CD4-positive, alpha-beta T cell treated with Interleukin-10 for 1 hour (primary cell): ENCODE data around the gene JMJD8.
A peak's percentile ranks its signal among the peaks of the same experiment; 100 is the strongest.
"Not testable (repeated sequence)": the region's sequence is repeated elsewhere in the genome, so short reads cannot be mapped to it uniquely, and the experiment has no call there.

Experiments
- DNase-seq: peaks from one replicate; pipeline ENCODE4 v3.0.0-alpha.2; 2020

JMJD8 gene

DNA sequence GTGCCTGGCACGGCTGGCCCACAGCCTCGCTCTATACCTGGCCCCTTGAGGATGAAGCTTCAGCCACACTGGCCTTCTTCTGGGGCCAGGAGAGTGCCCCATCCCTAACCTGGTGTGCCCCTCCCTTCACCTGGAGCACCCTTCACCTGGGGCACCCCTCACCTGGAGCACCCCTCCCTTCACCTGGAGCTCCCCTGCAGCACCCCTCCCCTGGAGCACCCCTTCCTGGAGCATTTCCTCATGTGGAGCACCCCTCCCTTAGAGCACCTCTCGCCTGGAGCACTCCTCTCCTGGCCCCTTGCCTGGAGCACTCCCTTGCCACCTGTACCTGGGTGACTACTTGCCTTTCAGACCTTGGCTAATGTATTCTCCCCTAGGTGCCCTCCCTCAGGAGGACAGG, 23.9 kb upstream of the JMJD8 start:
- no peak for DNase-seq

DNA sequence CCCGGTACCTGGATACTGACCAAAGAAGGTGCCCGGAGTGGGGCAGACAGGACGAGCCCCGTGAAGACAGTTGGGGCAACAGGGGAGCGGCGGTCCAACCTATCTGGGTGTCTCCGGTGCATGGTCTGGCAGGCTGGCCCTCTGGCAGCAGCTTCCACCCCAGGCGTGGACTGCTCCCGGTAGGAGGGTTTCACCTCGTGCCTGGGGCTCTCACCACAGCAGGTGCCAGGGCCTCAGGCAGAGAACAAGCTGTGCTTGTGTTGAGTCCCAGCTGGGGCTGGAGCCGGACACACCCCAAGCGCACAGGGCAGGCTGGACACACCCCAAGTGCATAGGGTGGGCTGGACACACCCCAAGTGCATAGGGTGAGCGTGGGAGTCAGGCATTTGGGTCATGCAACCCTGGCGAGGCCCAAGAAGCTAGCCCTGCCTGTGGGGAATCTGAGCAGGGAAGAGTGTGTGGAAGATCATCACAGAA, 23.0 kb upstream of the JMJD8 start:
- no peak for DNase-seq

DNA sequence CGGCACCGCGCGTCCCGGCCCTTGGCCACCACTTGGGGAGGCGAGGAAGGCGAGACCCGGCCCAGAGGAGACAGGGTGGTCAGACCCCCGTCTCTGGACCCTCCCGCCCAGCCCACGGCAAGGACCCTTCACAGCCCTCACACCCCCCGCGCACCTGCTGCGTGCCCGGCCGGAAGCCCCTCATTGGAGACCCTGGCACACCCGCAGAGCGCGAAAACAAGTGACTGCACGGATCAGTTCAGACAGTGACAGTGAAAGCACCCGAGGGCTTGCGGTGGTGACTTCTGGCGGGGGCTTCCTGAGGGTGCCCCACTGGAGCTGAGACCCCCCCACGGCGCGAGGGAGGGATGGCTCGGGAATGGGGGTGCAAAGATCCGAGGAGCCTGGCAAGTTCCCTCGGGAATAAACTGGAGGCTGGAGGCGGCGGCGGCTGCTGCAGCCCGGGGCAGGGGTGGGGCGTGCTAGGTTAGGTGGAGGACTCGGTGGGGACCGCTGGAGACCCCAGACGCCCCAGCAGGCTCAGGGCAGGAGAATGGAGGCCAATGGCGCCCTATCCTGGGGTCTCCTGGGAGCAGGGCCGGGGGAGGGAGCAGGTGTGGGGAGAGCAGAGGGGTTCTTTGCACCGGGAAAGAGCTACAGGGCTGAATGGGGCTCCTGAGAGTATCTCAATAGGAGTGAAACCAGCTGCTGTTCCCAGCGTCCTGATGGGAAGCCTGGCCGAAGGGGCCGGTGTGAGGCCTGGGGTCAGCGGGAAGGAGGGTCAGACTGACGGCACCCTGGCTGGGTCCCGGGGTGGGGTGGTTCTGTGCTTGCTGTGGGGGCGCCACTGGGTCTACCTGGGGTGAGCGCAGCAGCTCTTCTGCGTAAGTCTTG, 22.3 kb upstream of the JMJD8 start:
- no peak for DNase-seq

DNA sequence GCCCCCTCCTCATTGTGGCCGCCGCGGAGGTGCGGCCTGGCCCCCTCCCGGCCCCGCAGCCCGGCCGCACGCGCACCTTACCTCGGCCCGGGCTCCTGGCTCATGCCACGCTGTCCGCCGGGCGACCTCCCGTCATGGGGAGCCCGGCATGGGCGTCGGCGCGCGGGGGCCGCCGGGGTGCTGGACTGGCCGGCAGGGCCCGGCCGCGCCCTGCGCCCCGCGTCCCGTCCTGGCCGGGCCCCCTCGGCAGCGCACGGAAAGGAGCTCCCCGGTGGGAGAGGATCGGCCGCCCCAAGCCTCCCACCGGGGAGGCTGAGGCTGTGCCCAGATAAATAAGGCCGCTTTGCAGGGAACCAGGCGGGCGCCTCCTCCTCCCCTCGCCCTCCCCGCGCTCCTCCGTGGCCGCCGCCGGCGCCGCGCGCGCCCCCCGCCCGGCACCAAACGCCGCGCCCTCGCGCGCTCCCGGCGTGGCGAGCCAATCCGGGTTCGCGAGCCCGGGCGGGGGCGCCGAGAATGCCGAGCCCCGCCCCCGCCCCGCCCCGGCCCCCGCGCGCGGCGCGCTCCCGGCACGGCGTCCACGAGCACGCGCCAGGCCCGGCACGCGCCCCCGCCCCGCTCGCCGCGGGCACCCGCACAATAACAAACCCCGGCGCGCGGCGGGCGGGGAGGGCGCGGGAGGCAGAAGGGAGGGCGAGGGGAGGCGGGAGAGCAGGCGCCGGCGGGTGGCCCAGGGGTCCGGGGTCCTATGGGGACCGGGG, 21.5 kb upstream of the JMJD8 start, which contains the start of gene FBXL16:
TSS of gene FBXL16 (minus strand) at position 371 of the 758 bp plus-strand sequence. CDS start 8,396 bp downstream, outside the sequence.
- no peak for DNase-seq

DNA sequence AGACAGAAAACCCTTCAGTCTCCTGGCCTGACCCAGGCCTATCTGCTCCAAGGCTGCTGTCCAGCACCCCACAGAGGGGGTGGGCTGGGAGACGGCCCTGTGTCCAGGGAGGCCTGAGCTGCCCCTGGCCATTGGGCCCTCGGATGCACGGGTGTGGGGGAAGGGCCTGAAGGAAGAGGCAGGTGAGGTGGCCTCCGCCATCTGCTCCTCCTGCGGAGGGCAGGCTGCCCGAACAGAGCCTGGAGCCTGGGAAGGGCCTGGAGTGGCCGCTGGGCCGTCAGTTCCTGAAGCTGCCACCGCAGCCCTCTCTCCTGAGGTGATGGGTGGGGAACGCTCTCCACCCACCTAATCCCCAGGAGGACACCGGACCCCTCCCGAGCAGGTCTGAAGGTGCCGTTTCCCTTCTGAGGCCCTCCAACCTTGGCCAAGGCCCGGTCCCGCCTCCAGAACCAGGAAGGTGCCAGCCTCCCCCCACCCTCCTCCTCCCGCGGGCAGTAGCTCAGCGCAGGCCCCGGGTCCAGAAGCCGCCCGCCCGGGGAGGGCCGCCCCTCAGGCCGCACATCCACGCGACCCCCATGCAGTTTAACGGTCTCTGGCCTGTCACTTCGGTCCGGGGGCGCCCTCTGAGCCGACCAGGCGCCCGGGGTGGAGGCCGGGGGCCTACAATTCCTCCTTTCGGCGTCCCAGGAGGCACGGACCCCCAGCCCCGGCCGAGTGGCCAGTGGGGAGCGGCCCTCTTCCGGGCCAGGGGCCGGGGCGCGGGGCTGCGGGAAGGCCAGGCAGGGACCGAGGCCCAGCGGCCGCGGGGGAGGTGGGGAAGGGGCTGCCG, 20.6 kb upstream of the JMJD8 start:
- DNase-seq, result no peak

DNA sequence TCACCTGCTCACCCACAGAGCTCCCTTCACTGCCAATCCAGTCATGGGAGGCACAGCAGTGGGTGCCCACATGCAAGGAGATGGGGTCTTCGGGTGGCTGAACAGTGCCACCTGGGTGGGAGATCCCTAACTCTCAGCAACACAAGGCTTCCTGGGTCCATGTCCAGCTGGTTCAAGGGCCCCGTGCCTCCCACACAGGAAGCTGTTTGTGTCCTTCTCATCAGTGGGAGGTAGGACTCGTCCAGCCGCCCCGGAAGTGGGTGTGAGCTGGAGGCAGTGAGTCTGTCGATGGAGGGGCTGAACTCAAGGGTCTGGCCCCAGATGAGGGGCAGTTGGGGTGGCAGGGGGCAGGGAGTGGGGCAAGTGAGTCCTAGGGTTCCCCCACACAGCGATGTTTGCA, 19.9 kb upstream of the JMJD8 start:
- no peak for DNase-seq

DNA sequence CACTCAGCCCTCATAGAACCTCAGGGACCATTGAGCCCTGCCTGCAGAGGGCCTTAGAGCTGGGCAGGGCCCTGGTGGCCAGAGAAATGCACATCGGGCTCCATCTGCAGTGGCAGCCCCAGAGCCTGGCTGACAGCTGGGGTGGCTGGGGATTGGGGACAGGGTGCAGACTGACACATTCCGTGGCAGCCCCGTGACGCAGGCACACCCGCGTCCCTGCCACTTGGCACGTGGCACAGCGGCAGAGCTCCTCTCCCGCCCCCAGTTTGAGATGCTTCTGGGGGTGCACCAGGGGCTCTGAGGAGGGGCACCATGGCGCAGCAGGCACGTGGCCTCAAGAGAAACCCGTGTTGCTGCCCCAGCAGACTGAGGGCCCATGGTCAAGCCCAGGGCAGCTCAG, 19.3 kb upstream of the JMJD8 start:
- no peak for DNase-seq

DNA sequence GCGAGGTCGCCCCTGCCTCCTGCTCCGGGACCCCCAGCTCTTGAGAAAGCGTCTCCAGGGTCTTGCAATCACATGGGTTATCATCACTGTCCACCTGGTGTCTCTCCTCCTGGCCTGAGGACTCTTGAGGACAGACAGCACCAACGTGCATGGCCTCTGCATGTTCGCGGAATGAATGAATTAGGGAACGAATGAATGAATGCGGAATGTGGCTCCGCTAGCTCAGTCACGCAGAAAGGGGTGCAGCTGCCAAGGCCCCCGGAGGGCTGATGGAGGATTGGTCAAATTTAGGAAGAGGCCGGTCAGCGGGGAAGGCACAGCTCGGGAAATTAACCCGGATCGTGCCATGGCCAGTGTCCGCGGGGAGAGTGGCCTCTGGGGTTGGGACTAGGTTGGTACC, 18.2 kb upstream of the JMJD8 start:
- DNase-seq, result no peak

DNA sequence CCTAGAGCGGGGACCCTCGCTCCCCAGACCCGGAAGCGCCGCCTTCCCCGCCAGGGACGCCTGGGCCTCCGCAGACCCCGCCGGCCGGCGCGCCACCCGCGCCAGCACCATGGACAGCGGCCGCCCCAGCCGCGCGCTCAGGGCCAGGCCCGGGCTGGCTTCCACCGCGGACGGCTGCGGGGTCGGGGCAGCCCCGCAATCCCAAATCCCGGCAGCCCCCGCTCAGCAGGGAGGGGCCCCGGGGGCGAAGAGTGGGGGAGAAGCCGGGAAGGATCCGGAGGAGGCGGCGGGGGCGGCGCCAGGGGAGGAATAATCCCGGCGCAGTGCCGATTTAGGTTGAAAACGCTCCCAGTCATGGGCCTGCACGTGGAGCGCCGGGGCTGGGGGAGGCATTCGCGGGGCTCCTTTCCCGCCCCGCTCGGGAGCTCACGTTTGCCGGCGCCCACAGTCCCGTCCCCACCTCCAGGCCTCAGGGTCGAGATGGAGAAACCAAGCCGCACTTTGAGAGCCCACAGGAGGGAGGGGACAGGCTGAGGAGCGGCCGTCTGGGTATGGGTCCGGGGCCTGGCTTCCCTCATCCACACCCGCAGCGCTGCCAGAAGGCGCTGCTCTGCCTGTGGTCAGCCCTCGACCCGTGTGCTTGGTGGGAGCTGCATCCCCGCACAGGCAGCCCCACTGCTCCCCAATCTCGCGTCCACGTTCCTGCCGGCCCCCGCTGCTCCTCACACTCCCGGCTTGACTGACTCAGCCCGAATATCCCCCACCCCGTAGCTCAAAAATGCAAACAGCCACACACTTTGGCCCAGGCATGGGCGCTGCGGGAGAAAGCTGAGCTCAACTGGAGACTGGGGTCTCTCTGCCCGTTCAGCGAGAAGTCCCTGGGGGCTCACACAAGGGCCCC, 16.8 kb upstream of the JMJD8 start:
- DNase-seq, result peak; percentile 57

DNA sequence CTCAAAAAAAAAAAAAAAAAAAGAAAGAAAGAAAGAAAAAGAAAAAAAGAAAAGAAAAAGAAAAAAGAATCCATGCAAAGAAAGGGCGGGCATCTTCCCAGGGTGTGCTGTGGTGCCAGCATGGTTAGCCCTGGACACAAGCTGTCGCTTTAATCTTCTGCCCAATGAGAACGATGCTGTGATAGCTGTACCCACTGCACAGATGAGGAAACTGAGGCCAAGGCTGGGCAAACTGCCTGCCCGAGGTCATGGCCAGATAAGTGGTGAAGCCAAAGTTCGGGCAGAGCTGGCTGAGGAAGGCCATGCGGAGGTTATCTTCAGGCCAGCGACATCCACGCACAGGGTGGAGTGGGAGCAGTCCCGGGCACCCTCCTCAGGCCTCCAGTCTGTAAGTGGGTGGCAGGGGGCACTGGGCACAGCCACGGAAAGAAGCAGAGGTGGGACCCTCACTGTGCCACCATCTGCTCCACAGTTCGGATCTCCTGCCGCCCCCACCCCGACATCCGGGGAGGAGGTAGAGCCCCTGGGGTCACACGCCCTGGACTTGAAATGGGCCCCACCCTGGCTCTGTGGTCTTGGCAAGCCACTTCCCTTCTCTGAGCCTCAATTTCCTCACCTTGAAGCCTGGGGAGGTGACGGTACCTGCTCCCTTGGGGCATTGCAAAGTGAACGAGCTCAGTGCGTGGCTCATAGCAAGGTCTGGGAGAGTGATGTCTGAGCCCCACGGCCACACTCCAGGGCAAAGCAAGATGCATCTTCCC, 15.0 kb upstream of the JMJD8 start:
- DNase-seq, result peak; percentile 31

DNA sequence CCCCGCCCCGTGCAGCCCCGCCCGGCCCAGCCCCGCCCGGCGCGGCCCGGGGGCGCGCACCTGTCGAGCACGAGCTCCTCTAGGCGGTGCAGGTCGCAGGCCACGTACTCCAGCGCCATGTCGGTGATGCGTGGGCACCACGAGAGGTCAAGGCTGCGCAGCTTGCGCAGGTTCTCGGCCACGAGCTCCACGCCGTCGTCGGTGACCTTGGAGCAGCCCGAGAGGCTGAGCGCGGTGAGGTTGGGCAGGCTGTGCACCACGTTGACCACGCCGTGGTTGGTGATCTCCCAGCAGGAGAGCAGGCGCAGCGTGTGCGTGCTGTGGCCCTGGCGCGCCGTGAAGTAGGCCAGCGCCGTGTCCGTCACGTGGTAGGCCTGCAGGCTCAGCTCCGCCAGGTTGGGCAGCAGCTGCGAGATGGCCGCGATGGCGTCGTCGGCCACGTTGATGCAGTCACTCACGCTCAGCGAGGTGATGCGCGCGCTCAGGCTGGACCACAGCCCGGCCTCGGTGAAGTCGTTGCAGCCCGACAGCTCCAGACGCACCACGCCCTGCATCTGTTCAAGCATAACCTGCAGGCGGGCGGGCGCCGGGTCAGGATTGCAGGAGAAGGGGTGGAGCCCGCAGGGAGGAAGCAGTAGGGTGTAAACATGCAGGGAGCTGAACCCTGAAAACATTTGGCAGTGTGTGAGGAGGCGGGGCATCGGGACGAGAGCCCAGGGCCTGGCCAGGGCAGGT, 11.4 kb upstream of the JMJD8 start:
- DNase-seq, result peak; percentile 77

DNA sequence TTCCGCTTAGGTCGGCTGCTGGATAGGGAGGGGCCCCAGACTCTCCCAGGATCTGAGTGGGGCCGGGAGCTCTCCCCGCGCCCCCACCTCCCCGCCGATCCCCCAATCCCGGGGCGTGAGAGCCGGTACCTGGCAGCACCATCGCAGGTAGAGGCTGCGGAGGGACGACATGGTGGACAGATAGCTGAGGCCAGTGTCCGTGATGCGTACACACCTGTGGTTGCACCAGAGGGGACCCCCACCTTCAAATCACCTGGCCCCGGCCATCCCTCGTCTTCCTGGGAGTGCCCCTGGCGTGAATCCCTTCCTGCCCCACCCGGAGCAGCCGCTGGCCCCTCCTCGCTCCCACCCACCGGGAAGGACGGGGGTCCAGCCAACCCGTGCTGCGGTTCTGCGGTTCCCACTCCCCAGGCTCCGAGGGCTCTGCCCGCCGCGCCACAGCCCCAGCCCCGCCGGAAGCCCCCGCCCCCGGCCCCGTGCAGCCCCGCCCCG, 10.8 kb upstream of the JMJD8 start:
- no peak for DNase-seq

DNA sequence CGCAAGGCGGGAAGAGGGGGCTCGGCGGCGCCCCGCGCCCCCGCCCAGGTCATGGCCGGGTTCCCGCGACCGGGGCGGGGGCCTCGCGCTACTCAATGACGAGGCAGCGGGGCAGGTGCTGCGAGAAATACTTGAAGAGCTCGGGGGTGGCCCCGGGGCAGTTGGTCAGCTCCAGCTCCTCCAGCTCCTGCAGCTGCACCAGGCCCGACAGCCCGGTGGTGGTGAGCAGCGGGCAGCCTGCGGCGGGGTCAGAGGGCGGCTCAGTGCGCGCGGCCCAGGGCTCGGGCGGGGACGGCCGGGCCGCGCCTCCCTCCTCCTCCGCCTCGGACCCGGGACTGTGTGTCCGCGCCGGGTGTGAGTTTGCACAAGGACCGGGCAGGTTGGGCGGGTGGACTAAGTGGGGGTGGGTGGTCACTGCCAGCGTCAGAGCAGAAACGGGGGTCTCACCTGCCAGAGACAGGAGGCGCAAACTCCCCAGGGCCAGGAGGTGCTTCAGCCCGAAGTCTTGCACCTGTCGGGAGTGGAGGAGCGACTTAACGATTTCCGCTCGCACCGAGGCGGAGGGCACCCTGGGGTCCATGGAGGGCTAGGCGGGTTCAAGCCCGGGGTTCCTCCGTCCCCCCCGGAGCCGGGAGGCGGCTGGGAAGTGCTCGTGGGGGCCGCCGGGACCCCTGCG, 10.2 kb upstream of the JMJD8 start:
- no peak for DNase-seq

DNA sequence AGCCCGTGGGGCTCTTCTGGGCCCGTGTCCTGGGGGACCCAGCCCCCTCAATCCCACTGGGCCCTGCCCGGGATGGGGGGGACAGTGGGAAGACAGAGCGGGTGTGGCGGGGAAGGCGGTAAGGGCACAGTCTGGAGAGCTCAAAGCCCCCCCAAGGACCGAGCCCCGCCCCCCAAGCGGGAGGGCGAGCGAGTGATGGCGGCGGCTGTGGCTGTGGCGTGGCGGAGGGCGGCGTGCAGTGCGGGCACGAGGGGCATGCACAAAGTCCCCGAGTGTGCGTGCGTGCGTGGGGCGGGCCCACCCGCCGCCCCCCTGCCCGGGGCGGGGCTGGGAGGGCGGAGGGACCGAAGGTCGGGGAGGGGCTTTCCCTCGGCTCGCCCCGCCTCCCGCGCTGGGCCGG, 9.6 kb upstream of the JMJD8 start:
- no peak for DNase-seq

DNA sequence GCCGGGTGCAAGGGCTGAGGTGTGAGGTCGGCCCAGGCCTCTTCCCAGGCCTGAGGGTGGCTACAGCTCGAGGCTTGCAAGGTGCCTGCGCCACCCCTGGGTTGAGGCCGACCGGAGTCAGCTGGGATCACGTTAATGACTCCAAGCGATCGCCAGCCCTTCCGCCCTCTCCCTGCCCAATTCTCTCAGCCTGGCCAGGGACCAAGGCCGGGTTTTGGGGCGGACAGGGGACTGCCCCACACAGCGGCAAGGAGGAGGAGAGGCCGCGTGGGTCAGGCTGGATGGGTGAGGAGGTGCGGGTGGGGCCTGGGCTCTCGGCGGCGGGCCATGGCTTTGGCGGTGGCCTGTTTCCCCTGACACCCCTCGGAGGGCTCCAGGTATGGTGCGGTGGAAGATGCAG, 9.2 kb upstream of the JMJD8 start:
- DNase-seq, result no peak

DNA sequence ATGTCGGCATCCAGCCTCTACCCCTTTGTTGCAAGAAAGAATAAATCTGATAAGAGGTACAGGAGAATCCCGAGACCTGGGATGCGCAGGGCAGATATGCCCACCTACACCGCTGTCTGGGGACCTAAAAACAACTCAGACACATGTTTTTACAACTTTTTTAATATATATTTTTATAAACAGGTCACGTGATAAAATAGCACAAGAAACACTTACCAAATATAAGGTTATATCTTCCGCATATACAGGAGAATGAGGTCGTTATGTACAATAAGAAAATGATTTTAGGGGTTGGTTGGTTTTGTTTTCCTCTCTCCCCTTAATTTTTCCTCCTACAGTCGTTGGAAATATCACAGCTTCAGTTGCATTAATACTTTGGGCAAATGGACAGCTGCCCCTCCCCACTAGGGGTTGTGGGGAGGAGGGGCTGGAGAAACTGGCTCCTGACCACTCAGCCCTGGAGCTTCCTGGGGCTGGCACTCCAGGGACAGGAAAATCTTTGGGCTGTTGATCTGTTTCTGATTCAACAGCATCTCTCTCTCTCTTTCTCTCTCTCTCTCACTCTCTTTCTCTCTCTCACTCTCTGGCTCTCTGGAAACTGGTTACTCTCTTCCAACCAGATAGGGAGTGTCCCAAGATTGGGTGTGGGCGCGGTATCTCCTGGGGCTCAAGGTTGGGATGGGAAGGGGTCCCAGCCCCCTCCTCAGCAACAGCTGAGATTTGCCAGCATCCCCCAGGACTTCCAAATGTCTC, 8.4 kb upstream of the JMJD8 start:
- no peak for DNase-seq

DNA sequence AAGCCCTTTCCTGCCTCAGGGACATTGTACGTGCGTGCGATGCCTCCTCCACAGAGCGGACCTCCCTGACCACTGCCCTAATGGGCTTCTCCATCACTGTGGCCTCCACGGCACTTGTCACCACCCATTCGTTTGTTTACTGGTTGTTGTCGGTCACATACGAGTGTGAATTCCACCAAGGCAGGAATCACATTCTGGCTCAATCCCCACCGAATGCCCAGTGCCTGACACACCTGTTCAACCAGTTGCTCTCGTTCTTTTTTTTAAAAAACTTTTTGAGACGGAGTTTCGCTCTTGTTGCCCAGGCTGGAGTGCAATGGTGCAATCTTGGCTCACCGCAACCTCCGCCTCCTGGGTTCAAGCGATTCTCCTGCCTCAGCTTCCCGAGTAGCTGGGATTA, 7.1 kb upstream of the JMJD8 start:
- not testable (repeated sequence) for DNase-seq

DNA sequence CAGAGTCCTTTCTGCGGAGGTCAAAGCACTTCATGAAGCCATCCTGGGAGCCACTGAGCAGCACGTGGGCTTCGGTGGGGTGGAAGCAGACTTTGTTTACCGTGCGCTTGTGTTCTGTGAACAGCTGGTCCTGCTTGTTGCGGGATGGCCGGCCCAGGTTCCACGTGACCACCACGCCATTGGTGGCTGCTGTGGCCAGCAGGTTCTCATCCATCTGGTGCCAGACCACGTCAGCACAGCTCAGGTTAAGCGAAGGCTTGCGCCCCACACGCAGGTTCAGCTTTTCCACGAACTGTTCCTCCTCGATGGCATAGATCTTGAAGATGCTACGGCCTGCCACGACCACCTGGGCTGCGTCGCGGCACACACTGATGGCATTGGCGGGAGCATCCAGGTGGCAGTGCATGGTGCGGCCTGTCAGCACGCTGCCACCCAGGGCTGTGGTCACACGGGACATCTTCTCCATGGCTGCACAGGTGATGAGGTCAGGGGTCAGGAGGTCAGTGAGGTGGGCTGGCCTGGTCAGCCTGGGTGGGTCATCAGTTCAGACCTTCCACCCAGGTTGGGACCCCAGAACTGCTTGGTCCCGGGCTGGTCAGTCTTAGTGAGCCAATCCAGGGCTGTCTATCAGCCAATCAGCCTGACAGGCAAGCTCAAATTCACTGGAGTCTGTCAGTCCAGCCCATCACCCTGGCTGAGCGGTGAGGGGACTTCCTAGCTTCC, 5.2 kb upstream of the JMJD8 start:
- no peak for DNase-seq
